GM18505 (cell line): ENCODE results near the gene CALHM1.
"Not testable (repeated sequence)": the region's sequence is repeated elsewhere in the genome, so short reads cannot be mapped to it uniquely, and the experiment has no call there.

Source experiments
- ATAC-seq: cut with Tn5 transposase; IDR thresholded peaks from one replicate; pipeline ENCODE4 v1.9.1; 2021; ENCODE audit not compliant: unreplicated experiment
- POLR2A ChIP-seq: IDR thresholded peaks from 4 replicates; pipeline ENCODE4 v1.6.1; 2011; ENCODE audit warnings: borderline replicate concordance; ENCODE audit not compliant: insufficient read depth, insufficient read length; ENCODE audit errors: extremely low read depth

Gene CALHM1

GRCh38 chr10:103443475-103444185 is 15.1 kb downstream of the CALHM1 start:
- ATAC-seq = no peak
- TF ChIP-seq POLR2A = no peak

DNA sequence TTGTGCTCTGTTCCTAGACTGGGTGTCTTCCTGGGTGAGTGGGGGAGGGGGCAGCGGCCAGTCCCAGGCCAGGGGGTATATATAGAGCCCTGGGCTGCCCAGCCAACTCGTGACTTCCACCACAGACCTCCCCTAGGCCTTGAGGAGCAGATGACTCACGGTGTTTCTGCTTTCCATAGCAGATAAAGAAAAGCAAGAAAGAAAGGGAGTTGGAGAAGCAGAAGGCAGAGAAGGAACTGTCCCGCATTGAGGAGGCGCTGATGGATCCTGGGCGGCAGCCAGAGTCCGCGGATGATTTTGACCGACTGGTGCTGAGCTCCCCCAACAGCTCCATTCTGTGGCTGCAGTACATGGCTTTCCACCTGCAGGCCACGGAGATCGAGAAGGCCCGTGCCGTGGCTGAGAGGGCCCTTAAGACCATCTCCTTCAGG is 16.7 kb downstream of the CALHM1 start:
- no peak for ATAC-seq
- TF ChIP-seq POLR2A = no peak

DNA sequence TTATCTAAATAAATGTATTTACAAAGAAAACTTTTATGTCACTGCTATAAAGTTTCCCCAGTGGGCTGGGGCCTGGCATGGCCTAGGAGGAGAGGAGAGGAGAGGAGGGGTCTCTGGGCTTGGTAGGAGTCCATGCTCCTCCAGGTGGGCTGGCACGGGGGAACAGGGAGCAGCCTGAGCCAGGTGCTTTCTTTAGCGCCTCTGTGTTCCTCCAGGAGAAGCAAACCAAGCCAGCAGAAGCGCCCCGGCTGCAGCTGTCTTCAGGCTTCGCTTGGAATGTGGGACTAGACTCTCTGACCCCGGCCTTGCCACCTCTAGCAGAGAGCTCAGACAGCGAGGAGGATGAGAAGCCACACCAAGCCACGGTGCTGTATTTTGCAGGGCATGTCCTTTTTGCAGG is 17.1 kb downstream of the CALHM1 start:
- TF ChIP-seq POLR2A = no peak
- ATAC-seq = no peak

GRCh38 chr10:103441206-103441605 is 17.5 kb downstream of the CALHM1 start:
- no peak for TF ChIP-seq POLR2A
- no peak for ATAC-seq

GRCh38 chr10:103440416-103440815 is 18.3 kb downstream of the CALHM1 start:
- ATAC-seq = no peak
- TF ChIP-seq POLR2A = no peak

DNA sequence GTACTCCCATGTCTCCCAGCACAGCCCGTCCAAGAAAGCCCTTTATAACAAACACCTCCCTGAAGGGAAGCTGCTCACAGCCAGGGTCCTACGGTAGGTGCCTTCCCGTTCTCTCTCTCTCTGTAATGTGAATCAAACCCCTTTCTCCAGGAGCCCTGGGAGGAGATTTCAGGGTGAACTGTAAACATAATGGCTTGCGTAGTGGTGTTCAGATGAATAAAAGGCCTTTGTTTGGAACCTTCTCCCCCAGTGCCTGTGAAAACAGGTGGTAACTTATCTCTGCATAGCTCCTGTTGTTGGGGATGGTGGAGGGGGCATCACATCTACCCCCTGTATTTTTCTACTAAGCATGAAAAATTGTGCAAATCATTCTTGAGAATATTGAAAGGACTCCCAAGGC is 18.9 kb downstream of the CALHM1 start:
- TF ChIP-seq POLR2A = no peak
- ATAC-seq = no peak

DNA sequence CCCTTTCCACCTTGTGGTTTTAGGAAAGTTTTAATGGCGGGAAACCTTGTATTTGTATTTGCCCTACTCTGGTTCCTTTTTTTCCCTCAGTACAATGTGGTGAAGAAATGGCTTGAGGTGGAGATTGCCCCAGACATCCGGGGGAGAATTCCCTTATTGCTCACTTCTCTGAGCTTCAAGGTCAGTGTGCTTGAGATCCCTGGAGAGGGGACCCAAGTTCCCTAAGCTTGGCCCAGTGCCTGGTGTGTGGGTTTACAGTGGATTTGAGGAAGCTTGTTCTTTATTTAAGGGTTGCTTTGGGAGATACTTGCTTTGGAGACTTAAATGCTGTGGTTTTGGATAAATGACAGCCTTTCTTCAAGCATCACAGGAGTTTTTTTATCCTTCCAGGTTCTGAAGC is 24.8 kb downstream of the CALHM1 start:
- no peak for TF ChIP-seq POLR2A
- no peak for ATAC-seq

DNA sequence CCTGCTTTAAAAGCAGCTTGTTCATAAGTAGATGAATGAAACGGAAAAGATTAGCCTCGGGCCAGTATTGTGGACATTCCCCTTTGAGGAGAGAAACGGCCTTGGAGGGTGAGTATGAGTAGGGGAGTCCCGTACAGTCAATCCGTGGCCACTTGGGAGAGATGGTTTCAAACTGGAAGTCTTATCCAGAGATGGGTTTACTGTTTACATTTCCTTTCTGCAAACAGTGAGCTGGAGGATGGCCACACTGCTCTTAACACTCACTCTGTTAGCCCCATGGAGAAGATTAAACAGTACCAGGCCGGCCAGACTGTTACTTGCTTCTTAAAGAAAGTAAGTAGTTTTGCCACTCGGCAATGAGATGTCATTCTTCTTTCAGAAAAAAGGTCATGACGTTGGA is 26.8 kb downstream of the CALHM1 start:
- TF ChIP-seq POLR2A = no peak
- no peak for ATAC-seq

DNA sequence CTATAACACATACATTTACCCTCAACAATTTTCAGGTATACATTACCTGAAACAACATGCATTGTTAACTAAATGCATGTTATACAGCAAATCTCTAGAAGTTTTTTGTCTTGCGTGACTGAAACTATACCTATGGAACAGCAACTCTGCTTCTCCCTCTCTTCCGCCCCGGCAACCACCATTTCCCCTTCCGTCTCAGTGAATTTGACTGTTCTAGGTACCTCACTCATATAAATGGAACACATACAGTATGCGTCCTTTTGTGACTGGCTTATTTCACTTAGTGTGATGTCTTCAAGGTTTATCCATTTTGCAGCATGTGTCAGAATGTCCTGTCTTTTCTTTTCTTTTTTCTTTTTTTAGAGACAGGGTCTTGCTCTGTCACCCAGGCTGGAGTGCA is 29.1 kb downstream of the CALHM1 start:
- no peak for TF ChIP-seq POLR2A
- no peak for ATAC-seq

DNA sequence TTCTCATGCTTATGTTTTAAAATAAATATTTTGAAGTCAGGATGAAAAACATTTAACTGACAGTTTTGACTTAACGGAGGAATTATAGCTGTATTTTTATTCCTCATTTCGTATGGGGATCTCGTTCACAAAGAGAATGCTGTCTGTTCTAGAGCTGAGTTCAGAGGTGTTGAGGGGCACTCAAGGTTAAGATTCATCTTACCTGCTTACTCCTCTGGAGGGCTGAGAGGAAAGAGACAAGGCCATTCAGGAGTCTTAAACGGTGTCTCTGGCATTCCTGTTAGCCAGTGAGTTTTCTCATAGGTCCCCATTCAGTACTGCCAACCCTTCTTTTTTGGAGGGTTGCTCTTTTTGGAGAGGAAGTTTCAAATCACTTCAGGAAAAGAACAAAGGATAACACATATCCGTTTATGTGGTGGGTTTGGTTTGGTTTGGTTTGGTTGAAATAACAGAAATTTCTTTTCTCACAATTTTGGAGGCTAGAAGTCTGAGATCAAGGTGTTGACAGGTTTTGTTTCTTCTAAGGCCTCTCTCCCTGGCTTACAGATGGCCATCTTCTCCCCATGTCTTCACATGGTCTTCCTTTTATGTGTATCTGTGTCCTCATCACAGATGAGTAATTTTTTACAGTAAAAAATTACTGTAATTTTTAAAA is 29.6 kb downstream of the CALHM1 start:
- TF ChIP-seq POLR2A = no peak
- no peak for ATAC-seq

DNA sequence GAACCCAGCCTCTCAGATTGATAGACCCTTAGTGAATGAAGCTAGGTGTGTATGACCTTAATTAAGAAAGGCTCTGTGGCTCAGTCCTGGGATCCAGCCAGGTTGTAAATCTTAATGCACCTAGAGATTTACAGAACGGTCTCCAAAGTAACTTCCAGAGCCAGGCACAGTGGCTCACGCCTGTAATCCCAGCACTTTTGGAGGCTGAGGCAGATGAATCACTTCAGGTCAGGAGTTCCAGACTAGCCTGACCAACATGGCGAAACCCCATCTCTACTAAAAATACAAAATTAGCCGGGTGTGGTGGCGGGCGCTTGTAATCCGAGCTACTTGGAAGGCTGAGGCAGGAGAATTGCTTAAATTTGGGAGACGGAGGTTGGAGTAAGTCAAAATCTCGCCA is 30.8 kb downstream of the CALHM1 start:
- ATAC-seq = no peak
- TF ChIP-seq POLR2A = no peak

GRCh38 chr10:103423748-103424147 is 35.0 kb downstream of the CALHM1 start:
- TF ChIP-seq POLR2A = no peak
- no peak for ATAC-seq

GRCh38 chr10:103419101-103419500 is 39.6 kb downstream of the CALHM1 start:
- ATAC-seq = no peak
- no peak for TF ChIP-seq POLR2A

- ATAC-seq = no peak
- no peak for TF ChIP-seq POLR2A
Observed at GRCh38 chr10:103417601-103418000, 41.1 kb downstream of the CALHM1 start.

DNA sequence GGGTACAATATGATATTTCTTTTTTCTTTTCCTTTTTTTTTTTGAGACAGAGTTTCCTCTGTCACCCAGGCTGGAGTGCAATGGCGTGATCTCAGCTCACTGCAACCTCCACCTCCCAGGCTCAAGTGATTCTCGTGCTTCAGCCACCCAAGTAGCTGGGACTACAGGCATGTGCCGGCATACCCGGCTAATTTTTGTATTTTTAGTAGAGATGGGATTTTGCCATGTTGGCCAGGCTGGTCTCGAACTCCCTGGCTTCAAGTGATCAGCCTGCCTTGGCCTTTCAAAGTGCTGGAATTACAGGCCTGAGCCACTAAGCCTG is 41.6 kb downstream of the CALHM1 start:
- not testable (repeated sequence) for ATAC-seq
